HEK293 (cell line): ENCODE data around the gene CAMK2D.
A peak's percentile ranks its signal among the peaks of the same experiment; 100 is the strongest.

ENCODE experiments used
- GLIS2 ChIP-seq: fragments of 450-650 bp; formaldehyde crosslinking; IDR thresholded peaks from 2 replicates; pipeline ENCODE4 v1.5.1; 2016; ENCODE audit warnings: missing biosample characterization, missing genetic modification characterization
- MYNN ChIP-seq: fragments of 450-650 bp; formaldehyde crosslinking; IDR thresholded peaks from 2 replicates; pipeline ENCODE4 v1.5.1; 2016; ENCODE audit warnings: missing biosample characterization, missing genetic modification characterization, borderline replicate concordance
- PRDM10 ChIP-seq: fragments of 450-650 bp; formaldehyde crosslinking; IDR thresholded peaks from 2 replicates; pipeline ENCODE4 v1.5.1; 2016; ENCODE audit warnings: missing biosample characterization, missing genetic modification characterization
- RBAK ChIP-seq: fragments of 450-650 bp; formaldehyde crosslinking; IDR thresholded peaks from 2 replicates; pipeline ENCODE4 v1.5.1; 2016; ENCODE audit warnings: missing biosample characterization, missing genetic modification characterization
- SCRT2 ChIP-seq: fragments of 450-650 bp; formaldehyde crosslinking; IDR thresholded peaks from 2 replicates; pipeline ENCODE4 v1.5.1; 2016; ENCODE audit warnings: missing biosample characterization, missing genetic modification characterization
- TSHZ1 ChIP-seq: fragments of 450-650 bp; formaldehyde crosslinking; IDR thresholded peaks from 2 replicates; pipeline ENCODE4 v1.5.1; 2016; ENCODE audit warnings: missing biosample characterization, missing genetic modification characterization, borderline replicate concordance
- WT1 ChIP-seq: fragments of 450-650 bp; formaldehyde crosslinking; IDR thresholded peaks from 2 replicates; pipeline ENCODE4 v1.5.1; 2016; ENCODE audit warnings: missing biosample characterization, missing genetic modification characterization
- ZEB2 ChIP-seq: fragments of 450-650 bp; formaldehyde crosslinking; IDR thresholded peaks from 2 replicates; pipeline ENCODE4 v1.5.1; 2016; ENCODE audit warnings: missing biosample characterization, missing genetic modification characterization
- ZFP41 ChIP-seq: fragments of 450-650 bp; formaldehyde crosslinking; IDR thresholded peaks from 2 replicates; pipeline ENCODE4 v1.5.1; 2016; ENCODE audit warnings: missing biosample characterization, missing genetic modification characterization, borderline replicate concordance
- ZNF146 ChIP-seq: fragments of 450-650 bp; formaldehyde crosslinking; IDR thresholded peaks from 2 replicates; pipeline ENCODE4 v1.5.1; 2016; ENCODE audit warnings: missing biosample characterization, missing genetic modification characterization
- ZNF155 ChIP-seq: fragments of 450-650 bp; formaldehyde crosslinking; IDR thresholded peaks from 2 replicates; pipeline ENCODE4 v1.5.1; 2016; ENCODE audit warnings: missing biosample characterization, missing genetic modification characterization
- ZNF214 ChIP-seq: fragments of 450-650 bp; formaldehyde crosslinking; IDR thresholded peaks from 2 replicates; pipeline ENCODE4 v1.5.1; 2017; ENCODE audit warnings: missing biosample characterization, mild to moderate bottlenecking, missing genetic modification characterization, borderline replicate concordance
- ZNF26 ChIP-seq: fragments of 450-650 bp; formaldehyde crosslinking; IDR thresholded peaks from 2 replicates; pipeline ENCODE4 v1.5.1; 2016; ENCODE audit warnings: missing biosample characterization, missing genetic modification characterization
- ZNF280C ChIP-seq: fragments of 450-650 bp; formaldehyde crosslinking; IDR thresholded peaks from 2 replicates; pipeline ENCODE4 v1.5.1; 2016; ENCODE audit warnings: missing biosample characterization, missing genetic modification characterization
- ZNF391 ChIP-seq: fragments of 450-650 bp; formaldehyde crosslinking; IDR thresholded peaks from 2 replicates; pipeline ENCODE4 v1.5.1; 2016; ENCODE audit warnings: low read depth, missing biosample characterization, missing genetic modification characterization, borderline replicate concordance
- ZNF426 ChIP-seq: fragments of 450-650 bp; formaldehyde crosslinking; IDR thresholded peaks from 2 replicates; pipeline ENCODE4 v1.5.1; 2017; ENCODE audit warnings: missing biosample characterization, missing genetic modification characterization, mild to moderate bottlenecking, inconsistent platforms, moderate library complexity
- ZNF449 ChIP-seq: fragments of 450-650 bp; formaldehyde crosslinking; IDR thresholded peaks from 2 replicates; pipeline ENCODE4 v1.5.1; 2017; ENCODE audit warnings: missing biosample characterization, mild to moderate bottlenecking, missing genetic modification characterization, moderate library complexity
- ZNF48 ChIP-seq: fragments of 450-650 bp; formaldehyde crosslinking; IDR thresholded peaks from 2 replicates; pipeline ENCODE4 v1.5.1; 2016; ENCODE audit warnings: missing biosample characterization, missing genetic modification characterization
- ZNF548 ChIP-seq: fragments of 450-650 bp; formaldehyde crosslinking; IDR thresholded peaks from 2 replicates; pipeline ENCODE4 v1.5.1; 2016; ENCODE audit warnings: missing biosample characterization, missing genetic modification characterization
- ZNF629 ChIP-seq: fragments of 450-650 bp; formaldehyde crosslinking; IDR thresholded peaks from 2 replicates; pipeline ENCODE4 v1.5.1; 2017; ENCODE audit warnings: missing biosample characterization, missing genetic modification characterization
- ZNF645 ChIP-seq: fragments of 450-650 bp; formaldehyde crosslinking; IDR thresholded peaks from 2 replicates; pipeline ENCODE4; 2016; ENCODE audit warnings: missing biosample characterization, missing genetic modification characterization
- ZNF658 ChIP-seq: fragments of 450-650 bp; formaldehyde crosslinking; IDR thresholded peaks from 2 replicates; pipeline ENCODE4; 2016; ENCODE audit warnings: missing biosample characterization, missing genetic modification characterization
- ZNF701 ChIP-seq: fragments of 450-650 bp; formaldehyde crosslinking; IDR thresholded peaks from 2 replicates; pipeline ENCODE4 v1.5.1; 2016; ENCODE audit warnings: missing biosample characterization, missing genetic modification characterization
- ZNF747 ChIP-seq: fragments of 450-650 bp; formaldehyde crosslinking; IDR thresholded peaks from 2 replicates; pipeline ENCODE4 v1.5.1; 2016; ENCODE audit warnings: missing biosample characterization, missing genetic modification characterization
- ZNF843 ChIP-seq: fragments of 450-650 bp; formaldehyde crosslinking; IDR thresholded peaks from 2 replicates; pipeline ENCODE4 v1.5.1; 2016; ENCODE audit warnings: missing biosample characterization, missing genetic modification characterization

CAMK2D gene

GRCh38 chr4:113695328-113696169, 66.0 kb downstream of the CAMK2D start (continued):
- no peak for TF ChIP-seq ZNF449 (tag by site-specific recombination)
- 0 out of 2 replicates have a peak, but pooled peaks have one; percentile 41 for TF ChIP-seq ZEB2
- TF ChIP-seq ZNF645 (tag by site-specific recombination), result no peak
- TF ChIP-seq ZNF843 (tag by site-specific recombination), result peak; percentile 95
- TF ChIP-seq ZNF747 (tag by site-specific recombination), result no peak
- no peak for TF ChIP-seq RBAK (tag by site-specific recombination)
- no peak for TF ChIP-seq ZNF48 (tag by site-specific recombination)
- TF ChIP-seq TSHZ1 (tag by site-specific recombination), result no peak
- no peak for TF ChIP-seq SCRT2 (tag by site-specific recombination)
- TF ChIP-seq WT1 (tag by site-specific recombination), result peak; percentile 53; the same call in 1 of the 2 replicates
- TF ChIP-seq ZNF214 (tag by site-specific recombination), result no peak
- peak; percentile 51; the same call in 1 of the 2 replicates for TF ChIP-seq MYNN (tag by site-specific recombination)
- TF ChIP-seq ZNF548, result no peak
- TF ChIP-seq ZNF280C (tag by site-specific recombination), result no peak
- no peak for TF ChIP-seq ZNF26 (tag by site-specific recombination)
- no peak for TF ChIP-seq ZNF426 (tag by site-specific recombination)
- no peak for TF ChIP-seq ZNF155 (tag by site-specific recombination)
- TF ChIP-seq ZFP41 (tag by site-specific recombination), result no peak
- no peak for TF ChIP-seq ZNF658 (tag by site-specific recombination)
- TF ChIP-seq PRDM10 (tag by site-specific recombination), result peak; percentile 41; the same call in 1 of the 2 replicates
- TF ChIP-seq ZNF391, result no peak
- TF ChIP-seq ZNF629, result no peak
- TF ChIP-seq ZNF701 (tag by site-specific recombination), result no peak
- TF ChIP-seq GLIS2 (tag by site-specific recombination), result peak; percentile 24; the same call in 1 of the 2 replicates
- TF ChIP-seq ZNF146 (tag by site-specific recombination), result no peak
